Neural cell (in vitro differentiated cells): ENCODE measurements around the gene TEDC2.

ENCODE experiments used
- CTCF ChIP-seq: fragments of 450-650 bp; IDR thresholded peaks from 2 replicates; pipeline ENCODE4 v1.5.1; 2014; ENCODE audit warnings: antibody characterized with exemption, mild to moderate bottlenecking, moderate library complexity; ENCODE audit not compliant: poor library complexity, severe bottlenecking
- EP300 ChIP-seq: fragments of 450-650 bp; conservative IDR thresholded peaks from 2 replicates; pipeline ENCODE4 v1.6.1; 2014; ENCODE audit warnings: antibody characterized with exemption, mild to moderate bottlenecking, moderate library complexity; ENCODE audit not compliant: poor library complexity, severe bottlenecking
- EZH2 ChIP-seq: fragments of 200-600, 300-800 bp; shearing (Covaris generic), sonication (generic); IDR thresholded peaks from 2 replicates; pipeline ENCODE4 v1.6.1; 2014; ENCODE audit warnings: antibody characterized with exemption, low read length, borderline replicate concordance, mild to moderate bottlenecking; ENCODE audit not compliant: insufficient read depth, poor library complexity, severe bottlenecking
- POLR2AphosphoS5 ChIP-seq: IDR thresholded peaks from 2 replicates; pipeline ENCODE4 v1.6.1; 2012
- SMC3 ChIP-seq: fragments of 450-650 bp; conservative IDR thresholded peaks from 2 replicates; pipeline ENCODE4 v1.6.1; 2014; ENCODE audit warnings: antibody characterized with exemption, mild to moderate bottlenecking, moderate library complexity; ENCODE audit not compliant: poor library complexity
- TF ChIP-seq, protein P1 (sequence below): IDR thresholded peaks from 2 replicates; pipeline ENCODE4 v1.6.1; 2012; ENCODE audit warnings: borderline replicate concordance

DNA sequence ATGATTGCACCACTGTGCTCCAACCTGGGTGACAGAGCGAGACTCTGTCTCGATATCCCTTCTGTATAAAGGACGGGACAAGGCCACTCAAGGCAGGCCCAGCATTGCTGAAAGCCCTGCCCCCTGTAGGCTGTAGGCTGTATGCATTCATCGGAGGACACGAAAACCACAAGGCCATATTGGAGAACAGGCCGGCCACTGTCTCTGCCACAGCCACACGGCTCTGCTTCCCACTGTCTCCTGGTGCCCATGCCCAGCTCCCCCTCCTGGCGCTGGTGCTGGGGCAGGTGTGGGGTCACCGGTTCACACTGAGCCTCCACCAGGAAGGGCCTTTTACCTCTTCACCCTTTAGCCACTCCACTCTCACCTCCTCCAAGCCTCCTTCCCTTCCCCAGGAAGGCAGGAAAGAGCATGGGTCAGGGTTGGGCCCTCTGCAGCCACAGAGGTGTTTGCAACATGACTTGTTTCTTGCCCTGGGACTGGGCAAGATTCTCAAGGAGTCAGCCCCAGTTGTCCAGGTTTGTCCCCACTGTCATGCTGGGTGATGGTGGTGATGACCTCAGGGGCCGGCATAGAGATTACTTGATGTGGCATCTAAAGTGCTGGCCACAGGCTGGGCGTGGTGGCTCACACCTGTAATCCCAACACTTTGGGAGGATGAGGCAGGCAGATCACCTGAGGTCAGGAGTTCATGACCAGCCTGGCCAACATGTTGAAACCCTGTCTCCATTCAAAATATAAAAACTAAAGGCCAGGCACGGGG, 5.9 kb downstream of the TEDC2 start:
- TF ChIP-seq CTCF = no peak
- TF ChIP-seq SMC3 = no peak
- TF ChIP-seq, protein P1, sequence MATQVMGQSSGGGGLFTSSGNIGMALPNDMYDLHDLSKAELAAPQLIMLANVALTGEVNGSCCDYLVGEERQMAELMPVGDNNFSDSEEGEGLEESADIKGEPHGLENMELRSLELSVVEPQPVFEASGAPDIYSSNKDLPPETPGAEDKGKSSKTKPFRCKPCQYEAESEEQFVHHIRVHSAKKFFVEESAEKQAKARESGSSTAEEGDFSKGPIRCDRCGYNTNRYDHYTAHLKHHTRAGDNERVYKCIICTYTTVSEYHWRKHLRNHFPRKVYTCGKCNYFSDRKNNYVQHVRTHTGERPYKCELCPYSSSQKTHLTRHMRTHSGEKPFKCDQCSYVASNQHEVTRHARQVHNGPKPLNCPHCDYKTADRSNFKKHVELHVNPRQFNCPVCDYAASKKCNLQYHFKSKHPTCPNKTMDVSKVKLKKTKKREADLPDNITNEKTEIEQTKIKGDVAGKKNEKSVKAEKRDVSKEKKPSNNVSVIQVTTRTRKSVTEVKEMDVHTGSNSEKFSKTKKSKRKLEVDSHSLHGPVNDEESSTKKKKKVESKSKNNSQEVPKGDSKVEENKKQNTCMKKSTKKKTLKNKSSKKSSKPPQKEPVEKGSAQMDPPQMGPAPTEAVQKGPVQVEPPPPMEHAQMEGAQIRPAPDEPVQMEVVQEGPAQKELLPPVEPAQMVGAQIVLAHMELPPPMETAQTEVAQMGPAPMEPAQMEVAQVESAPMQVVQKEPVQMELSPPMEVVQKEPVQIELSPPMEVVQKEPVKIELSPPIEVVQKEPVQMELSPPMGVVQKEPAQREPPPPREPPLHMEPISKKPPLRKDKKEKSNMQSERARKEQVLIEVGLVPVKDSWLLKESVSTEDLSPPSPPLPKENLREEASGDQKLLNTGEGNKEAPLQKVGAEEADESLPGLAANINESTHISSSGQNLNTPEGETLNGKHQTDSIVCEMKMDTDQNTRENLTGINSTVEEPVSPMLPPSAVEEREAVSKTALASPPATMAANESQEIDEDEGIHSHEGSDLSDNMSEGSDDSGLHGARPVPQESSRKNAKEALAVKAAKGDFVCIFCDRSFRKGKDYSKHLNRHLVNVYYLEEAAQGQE = no peak
- TF ChIP-seq EP300 = no peak
- TF ChIP-seq EZH2 = no peak
- TF ChIP-seq POLR2AphosphoS5 = no peak
